HTERT RPE-1 (cell line): ENCODE measurements around the gene KDM5B.
"Not testable (repeated sequence)": the region's sequence is repeated elsewhere in the genome, so short reads cannot be mapped to it uniquely, and the experiment has no call there.

ENCODE experiments used
- in situ Hi-C: fragments of 300-500 bp; cut with MboI; formaldehyde crosslinking; loops from 4 replicates; pipeline ENCODE4 v1.14.3; 2020; ENCODE audit warnings: low sequenced_read_pairs

Gene KDM5B

DNA sequence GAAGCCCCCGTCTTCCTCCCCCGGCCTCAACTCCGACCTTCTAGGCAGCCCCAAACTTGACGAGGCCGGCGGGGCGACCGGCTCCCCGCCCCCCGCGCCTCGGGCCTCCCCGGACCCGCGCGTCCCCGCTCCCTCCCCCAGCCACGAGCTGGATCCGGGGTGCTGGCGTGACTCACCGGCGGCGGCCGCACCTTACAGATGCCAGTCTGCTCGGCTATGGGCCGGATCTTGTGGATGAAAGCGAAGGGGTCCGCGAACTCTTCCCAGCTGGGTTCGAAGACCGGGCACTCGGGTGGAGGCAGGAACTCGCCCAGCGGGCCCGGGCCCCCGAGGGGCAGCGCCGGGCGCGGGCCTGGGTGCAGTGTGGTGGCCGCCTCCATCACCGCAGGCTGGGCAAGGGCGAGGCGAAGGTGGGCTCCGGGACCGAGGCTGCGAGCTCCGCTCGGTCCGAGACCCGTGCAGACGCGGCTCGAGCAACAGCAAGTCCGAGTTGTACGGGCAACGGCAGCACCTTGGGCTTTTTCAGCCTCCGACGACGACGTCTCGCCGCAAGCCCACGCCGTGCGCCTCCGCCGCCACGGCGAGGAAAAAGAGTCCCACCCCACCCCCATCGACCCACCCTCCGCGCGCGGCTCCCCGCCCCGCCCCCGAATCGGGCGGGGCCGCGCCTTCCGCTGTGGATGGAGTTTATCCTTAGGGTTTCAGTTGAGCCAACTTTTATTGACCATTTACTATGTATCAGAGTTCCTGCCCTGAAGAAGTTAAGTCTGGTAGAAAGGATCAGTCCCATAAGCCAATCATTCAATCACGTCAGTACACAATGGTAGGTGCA lies at the start of gene KDM5B:
Gene KDM5B (minus strand): TSS at position 496 of the 832 bp plus-strand sequence. CDS start 116 bp downstream, at position 380.
- in situ Hi-C loops = no loop called here

- in situ Hi-C loops = no loop called here
Observed at GRCh38 chr1:202857136-202857610, 49.0 kb upstream of the KDM5B start.

DNA sequence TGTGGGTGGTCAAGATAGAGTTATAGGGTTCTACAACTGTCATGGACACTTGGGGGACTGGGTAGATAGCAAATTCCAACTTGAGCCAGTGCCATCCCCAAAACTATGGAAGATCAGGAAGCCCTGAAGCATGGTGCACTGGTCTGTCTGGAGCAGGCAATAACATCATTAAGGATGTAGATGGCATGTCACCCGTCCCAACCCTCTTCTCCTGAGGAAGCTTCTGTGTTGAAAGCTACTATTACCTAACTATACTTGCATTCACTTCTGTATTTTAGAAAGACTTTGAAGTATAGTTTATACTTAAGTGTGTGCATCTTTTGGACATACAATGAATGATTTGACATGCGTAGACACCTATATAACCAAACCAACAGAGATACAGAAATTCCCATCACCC lies 47.8 kb upstream of the KDM5B start:
- in situ Hi-C loops = no loop called here

DNA sequence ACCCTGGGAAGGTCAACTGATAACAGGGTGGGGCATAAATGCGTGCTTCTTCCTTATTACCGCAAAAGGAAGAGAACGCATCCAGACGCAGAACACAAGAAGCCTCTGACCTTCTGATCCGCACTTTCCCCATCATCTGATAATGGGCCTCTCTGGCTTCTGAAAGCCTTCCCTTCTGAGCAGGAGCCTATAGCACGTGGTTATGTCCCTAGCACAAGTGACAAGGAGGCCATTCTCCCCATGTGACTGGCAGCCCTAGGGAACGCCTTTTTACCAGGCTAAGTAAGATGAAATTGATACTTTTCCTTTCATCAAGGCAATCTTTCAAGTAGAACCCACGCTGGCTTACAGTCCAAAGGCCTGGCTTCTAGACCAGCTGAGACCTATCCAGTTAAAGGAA lies 46.6 kb upstream of the KDM5B start:
- in situ Hi-C loops = no loop called here

DNA sequence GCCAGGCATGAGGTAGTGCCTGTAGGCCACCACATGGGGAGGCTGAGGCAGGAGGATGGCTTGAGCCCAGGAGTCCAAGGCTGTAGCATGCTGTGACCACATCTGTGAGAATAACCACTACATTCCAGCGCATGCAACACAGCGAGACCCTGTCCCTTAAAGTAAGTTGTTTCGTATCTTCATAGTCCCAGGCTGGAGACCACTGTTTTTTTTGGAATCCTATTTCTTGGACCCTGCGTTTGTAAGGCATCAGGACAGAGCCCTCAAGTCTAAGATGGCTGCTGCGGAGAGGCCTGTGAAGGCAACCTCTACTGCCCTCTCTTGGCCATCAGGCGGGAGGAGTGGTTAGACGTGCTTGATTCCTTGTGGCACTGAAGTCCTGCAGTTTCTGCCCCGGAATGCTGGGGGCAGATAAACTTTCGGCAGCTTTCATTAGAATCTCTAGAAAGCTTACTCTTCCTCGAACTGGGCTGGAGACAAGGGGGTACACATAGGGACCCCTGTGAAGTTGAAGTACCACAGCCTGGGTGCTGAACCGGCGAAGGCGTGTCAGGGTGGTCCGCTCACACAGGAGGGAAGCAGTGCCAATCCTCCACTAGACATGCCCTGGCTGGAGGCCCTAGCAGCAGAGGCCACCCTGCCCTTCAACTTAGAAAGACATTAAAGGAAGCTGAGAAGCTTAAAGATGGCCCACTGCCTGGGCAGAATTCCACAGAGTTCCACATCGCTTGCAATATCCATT lies 44.1 kb upstream of the KDM5B start:
- in situ Hi-C loops = no loop called here

DNA sequence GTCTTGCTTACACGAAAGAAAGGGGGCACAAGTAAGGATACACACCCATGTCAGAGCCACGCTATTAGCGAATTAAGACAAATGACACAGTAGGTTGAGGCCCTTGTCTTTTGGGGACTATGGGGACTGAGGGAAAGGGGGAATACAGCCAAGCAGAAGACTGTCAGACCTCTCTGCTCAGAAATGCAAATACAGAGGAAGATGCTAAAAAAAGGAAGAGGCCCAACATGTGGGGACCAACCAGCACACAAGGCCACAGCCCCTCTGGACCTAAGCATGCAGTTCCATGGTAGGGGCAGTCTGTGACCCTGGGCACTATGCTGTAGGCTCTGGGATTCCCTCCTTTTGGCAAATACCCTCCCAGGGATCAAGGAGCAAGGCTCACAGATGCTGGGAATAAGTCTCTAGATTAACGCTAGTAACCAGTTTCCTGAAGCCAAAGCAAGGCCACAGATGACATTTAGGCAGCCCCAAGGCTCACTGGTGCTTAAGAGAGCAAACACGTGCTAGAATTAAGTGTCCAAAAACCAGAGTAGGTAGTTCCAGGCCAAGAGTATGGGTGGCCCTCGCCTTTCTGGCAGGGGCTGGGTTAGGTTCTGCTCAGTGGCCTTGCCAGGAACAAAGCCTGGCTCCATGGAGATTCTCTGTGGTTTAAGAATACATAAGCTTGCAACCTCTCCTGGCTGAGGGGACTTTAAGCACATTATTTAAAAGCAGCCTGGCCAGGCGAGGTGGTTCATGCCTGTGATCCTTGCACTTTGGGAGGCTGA lies 42.6 kb upstream of the KDM5B start:
- in situ Hi-C loops = no loop called here

DNA sequence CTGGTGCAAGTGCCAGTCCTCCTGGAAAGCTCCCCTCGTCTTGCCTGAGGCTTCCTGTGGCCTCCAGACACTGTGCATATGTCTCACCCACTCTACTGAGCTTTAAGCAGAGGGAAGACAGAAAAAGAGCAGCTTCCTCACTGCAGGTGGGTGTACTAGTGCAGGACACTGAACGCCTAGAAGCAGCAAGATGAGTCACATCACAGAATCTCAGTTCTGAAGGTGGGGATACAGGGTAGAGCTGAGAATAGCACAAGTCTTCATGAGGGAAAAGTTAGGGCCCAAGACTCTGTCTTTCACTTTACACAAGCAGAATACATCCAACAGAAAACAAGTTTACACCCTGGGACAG lies 39.9 kb upstream of the KDM5B start:
- in situ Hi-C loops = no loop called here

DNA sequence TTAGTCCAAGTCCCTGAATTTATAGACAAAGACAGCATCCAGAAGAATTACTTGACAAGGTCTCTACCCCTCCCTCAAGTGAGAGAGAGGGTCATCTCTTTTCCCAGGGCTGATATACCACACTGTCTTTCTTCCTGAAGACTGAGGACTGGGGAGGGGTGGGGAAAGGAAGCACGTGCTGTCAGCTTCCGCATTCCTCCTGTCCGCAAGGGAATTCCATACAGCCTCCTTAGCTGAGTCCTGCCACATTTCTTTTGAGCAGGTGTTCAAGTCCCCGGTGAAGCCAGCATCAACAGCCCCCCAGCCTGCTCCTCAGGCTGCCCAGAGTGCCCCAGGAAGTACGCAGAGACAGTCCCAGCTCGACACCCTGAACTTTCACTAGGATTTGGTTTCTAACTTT lies 36.7 kb upstream of the KDM5B start:
- in situ Hi-C loops = no loop called here

DNA sequence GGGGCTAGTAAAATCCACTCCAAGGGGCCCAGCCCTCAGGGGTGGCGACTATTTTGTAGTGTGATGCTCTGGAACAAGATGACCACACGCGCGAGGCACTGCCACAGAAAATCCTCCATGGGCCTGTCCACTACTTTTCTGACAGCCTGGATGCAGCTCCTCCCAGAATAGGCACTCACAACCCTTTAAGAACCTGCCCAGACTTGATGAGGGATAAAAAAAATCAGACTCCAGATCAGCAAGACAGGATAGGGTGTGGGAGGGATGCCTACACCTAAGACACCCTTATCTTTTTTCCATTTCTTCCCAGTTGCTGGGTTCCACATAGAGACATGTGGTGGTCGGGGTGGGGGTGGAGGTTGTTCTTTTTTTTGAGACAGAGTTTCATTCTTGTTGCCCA lies 36.0 kb upstream of the KDM5B start:
- in situ Hi-C loops = no loop called here

- in situ Hi-C loops = no loop called here
Observed at GRCh38 chr1:202843081-202843480, 34.9 kb upstream of the KDM5B start.

DNA sequence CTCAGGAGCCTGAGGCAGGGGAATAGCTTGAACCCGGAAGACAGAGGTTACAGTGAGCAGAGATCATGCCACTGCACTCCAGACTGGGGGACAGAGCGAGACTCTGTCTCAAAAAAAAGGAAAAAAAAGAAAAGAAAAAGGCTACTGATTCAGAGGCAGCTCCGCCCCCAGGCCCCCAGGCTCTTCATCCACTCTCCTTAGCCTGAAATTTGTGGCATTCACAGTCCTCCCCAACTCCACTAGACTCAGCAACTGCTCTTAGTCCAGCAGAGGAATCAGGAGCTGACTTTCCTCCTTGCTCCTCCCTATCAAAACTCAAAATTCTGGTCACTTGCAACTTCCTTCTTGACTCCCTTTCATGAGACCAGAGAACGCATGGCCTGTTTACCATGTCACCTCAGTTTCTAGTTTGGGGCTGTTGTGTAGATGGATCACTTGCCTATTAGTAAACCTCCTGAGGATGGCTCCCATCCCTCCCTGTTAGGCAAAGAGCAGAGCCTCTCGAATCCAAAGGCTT lies 29.6 kb upstream of the KDM5B start:
- in situ Hi-C loops = no loop called here

GRCh38 chr1:202836623-202837403 lies 28.6 kb upstream of the KDM5B start:
- in situ Hi-C loops = no loop called here

DNA sequence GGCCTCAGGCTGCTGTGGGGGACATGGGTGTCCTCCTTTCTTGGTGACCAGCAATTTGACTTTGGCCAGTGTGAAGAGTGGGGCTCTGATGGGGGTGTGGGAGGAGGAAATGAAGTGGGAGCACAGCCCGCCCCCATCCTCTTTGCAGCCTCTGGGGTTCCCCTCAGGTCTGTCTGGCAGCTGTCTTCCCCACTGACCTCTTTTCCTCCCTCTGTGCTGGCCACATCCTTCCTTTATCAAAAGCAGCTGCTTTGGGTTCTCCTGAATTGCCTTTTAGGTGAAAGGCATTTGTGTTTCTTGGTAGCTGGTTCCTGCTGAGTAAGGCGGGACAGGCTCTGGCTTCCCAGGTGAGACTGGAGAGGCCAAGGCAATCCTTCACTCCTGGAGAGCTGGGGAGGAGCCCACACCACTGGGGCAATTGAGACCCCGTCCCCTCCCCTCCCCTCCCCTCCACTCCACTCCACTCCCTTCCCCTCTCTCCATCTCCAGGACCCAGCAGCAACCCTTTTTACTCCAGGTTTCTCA lies 27.4 kb upstream of the KDM5B start:
- in situ Hi-C loops = no loop called here

DNA sequence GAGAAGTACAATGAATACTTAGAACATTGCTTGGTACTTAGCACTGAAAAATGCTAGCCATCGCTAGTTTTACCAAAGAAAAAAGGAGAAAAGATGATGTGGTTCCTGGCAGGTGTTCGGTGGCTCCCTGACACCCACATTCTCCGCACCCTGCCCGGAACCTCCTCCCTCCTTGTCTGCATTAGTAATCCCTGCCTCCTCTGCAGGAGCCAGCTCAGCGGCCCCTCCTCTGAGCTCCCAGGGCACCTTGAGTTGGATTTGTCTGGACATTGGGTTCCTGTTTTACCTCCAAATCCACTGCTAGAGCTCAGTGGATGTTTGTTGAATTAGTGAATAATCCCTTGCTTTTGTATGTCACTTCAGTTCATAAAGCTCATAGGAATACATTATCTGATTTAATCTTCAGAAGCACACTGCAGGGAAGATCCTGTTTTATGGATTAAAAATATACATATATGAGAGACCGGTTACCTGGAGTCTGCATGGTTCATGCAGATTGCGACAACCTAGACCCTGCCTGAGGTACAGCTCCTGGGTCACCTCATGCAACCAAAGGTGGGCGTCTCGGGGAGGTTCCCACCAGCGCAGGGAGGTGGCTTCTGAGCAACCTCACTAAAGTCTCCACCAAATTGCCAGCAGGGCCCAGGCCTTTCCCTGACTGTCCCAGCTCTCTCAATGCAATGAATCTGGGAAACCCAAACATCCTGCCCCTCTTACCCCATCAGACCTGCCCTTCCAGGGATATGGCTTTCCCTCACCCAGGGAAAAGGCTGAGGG lies 26.7 kb upstream of the KDM5B start:
- in situ Hi-C loops = no loop called here

- in situ Hi-C loops = no loop called here
Observed at GRCh38 chr1:202831906-202832305, 23.7 kb upstream of the KDM5B start.

DNA sequence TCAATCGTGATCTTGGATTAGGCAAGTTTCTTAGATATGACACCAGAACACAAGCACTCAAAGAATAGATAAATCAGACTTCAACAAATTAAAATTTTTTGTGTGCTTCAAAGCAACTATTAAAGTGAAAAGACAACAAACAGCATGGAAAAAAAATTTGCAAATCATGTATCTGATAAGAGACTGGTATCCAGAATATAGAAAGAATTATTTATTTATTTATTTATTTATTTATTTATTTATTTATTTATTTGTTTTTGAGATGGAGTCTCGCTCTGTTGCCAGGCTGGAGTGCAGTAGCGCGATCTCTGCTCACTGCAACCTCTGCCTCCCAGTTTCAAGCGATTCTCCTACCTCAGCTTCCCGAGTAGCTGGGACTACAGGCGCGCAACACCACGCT lies 21.0 kb upstream of the KDM5B start:
- in situ Hi-C loops = not testable (repeated sequence)

DNA sequence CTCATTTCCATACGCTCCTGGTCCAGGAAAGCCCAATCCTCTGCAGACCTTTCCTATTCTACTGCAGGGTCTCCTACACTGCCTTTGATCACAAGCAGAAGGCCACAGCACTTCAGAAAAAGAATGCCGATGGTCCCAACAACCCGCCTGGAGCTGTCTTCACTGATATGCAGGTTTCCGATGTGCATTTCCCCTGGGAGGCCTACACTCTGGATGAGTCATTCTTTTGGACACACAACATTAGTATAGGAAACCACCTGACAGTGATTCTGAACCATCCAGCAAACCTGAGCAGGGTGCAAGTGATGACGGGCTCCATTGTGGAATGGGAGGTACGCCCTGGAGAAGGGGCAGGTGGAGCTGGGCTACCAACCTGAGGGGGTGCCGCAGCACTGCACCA lies 17.5 kb upstream of the KDM5B start:
- in situ Hi-C loops = no loop called here

DNA sequence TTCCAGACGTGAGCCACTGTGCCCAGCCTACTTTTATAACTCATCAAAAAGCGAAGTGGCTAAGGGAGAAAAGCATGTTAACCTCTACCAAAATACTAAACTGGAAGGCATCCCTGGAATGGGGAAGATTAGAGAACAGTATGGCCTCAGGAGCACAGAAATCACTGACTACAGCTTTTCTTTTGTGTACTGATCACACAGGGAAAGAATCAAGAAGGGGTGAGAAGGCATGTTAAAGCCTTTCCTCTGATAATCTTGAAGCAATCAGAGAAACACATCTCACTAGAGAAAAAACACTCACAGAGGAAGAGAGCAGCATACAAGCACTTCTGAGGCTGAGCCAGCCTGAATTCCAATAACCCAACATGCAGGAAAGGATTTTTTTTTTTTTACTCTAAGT lies 13.2 kb upstream of the KDM5B start:
- in situ Hi-C loops = no loop called here

- in situ Hi-C loops = no loop called here
Observed at GRCh38 chr1:202818819-202819218, 10.6 kb upstream of the KDM5B start.

DNA sequence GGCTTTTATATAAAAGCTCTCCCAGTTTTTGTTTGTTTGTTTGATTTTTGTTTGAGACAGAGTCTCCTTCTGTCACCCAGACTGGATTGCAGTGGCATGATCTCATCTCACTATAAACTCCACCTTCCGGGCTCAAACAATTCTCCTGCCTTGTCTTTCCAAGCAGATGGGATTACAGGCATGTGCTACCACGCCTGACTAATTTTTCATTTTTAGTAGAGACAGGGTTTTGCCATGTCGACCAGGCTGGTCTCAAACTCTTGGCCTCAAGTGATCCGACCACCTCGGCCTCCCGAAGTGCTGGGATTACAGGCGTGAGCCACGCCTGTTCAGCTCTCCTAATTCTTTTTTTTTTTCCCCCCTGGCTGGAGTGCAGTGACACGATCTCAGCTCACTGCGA lies 6.9 kb upstream of the KDM5B start:
- in situ Hi-C loops = no loop called here
